Stimulated activated CD4-positive, alpha-beta T cell treated with anti-CD3 and anti-CD28 coated beads, Interleukin-2, amount 100 ng/mL, for 48 hours (primary cell): ENCODE results near the gene RIMKLB.
"Not testable (repeated sequence)": the region's sequence is repeated elsewhere in the genome, so short reads cannot be mapped to it uniquely, and the experiment has no call there.

Experiments
- DNase-seq, 2 donors: peaks; one replicate each; pipeline ENCODE4 v3.0.0-alpha.2; 2020

Gene RIMKLB

GRCh38 chr12:8695116-8695515 lies 2.7 kb upstream of the RIMKLB start:
- no peak for DNase-seq

DNA sequence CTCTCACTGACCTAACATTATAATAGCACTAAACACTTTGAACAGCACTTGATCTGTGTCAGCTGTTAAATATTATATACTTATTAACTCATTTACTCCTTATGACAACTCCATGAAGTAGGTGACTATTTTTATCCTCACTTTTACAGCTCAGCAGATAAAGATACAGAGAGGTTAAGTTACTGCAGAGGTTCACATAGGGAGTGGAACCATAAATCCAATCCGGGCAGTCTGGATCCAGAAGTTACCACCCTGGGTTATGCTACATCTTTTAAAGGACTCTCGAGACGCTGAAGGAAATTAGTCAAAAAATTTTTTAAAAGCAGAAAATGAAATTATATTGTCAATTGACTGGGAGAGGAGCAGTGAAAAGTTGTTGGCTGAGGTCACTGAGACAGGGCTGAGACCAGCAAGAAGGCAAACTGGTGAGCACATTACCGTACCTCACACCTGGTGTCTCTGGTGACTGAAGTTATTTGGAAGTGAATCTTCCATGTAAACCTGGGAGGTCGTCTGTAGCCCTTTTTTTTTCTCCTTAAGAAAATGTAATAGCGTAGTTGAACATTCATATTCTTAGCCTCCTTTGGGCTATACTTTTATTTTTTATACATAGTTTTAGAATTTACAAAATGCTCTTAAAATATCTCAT lies 1.2 kb upstream of the RIMKLB start:
- no peak for DNase-seq

DNA sequence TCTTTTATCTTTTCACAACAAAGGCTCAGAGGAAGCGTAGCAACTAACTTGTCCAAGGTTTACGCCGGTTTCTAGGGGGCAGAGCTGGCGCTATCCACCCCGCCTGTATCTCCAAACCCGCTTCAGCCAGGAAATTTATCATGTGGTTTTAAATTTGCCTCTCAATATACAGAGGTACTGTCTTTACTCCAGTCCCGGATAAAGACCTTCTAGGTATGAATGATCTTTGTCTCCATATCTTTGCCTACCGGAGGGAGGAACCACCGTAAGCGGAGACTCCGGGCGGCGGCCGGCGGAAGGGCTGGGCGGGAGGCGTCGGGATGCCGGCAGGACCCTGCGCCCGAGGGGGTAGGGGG lies 693 bp upstream of the RIMKLB start:
- no peak for DNase-seq

DNA sequence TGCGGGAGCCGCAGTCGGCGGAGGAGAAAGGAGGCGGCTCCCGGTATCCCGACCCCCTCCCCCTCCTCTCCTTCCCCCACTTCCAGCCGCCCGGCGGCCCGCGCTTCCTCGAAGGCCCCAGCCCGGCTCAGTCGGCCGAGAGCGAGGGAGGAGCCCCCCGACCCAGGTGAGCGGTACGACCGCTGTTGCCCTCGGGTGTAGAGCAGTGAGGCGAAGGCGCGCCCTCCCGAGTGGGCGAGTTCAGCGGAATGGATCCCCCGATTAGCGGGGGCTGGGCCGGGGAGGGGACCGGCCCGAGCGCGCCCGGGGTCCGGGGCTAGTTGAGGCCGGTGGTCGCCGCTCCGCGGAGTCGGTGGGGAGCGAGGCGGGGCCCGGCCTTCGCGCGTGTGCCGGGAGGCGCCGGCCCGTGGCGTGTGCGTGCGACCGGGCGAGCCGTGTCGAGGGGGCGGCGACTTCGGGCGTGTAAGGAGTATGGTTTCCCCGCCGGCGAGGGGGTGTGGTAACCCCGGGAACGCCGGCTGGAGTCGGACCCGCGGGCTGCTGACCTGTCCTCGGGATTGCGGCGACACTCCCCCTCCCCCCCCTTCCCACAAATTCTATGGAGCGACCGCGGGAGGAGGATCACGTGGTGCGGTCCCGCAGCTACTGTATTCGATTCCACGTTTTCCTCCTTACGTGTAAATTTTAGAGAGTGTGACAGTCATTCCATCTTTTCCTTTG lies 501 bp downstream of the RIMKLB start:
- DNase-seq: peak; percentile 16 to 23

- DNase-seq: no peak
Measured at GRCh38 chr12:8698879-8699278, 1.1 kb downstream of the RIMKLB start.

DNA sequence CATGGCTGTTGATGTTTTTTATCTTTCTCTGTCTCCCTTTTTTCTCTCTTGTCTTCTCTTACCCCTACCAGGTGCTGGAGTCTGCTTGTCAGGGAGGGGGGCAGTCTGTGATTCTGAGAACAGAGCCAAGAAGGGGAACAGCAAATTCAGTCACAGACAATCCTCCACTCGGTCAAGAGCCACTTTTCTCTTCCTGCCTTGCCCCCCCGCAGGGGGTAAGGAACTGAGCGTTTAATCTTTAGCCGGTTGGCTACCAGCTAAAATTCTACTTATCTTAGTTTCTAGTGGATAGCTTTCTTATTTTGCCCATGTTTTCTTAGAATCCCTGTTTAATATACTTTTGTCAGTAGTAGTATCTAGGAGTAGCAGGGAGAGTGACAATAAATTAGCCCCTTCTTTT lies 1.9 kb downstream of the RIMKLB start:
- no peak for DNase-seq

- DNase-seq: no peak
Measured at GRCh38 chr12:8701046-8701660, 3.4 kb downstream of the RIMKLB start.

- DNase-seq: no peak
Measured at GRCh38 chr12:8702159-8702558, 4.4 kb downstream of the RIMKLB start.

DNA sequence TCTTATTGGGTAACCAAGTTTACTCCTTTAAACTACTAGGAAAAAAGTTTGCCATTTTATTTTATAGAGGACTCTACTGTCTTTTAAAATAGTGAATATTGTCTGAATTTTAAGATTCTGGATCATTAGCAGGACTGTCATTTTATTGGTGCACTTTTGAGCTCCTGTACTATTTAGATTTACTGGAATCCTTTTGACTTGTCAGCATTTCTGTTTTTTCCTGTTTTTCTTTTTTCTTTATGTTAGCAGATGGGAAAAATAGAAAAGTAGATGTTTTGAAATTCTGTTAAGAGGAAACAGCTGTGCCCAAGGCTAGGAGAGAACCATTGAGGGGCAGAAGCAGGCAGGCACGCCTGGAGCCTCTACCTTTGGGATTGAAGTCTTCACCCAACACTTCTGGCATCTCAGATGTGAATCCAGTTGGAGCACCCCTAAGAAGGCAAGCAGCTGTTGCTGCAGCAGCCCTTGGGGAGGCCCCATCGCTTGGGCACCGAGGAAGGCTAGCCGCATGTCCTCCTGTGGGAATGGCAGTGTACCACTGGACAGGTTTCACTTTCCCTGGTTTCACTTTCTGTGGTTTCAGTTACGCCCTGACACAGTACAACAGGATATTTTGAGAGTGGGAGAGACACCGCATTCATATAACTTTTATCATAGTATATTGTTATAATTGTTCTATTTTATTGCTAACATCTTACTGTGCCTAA lies 11.5 kb downstream of the RIMKLB start:
- no peak for DNase-seq

DNA sequence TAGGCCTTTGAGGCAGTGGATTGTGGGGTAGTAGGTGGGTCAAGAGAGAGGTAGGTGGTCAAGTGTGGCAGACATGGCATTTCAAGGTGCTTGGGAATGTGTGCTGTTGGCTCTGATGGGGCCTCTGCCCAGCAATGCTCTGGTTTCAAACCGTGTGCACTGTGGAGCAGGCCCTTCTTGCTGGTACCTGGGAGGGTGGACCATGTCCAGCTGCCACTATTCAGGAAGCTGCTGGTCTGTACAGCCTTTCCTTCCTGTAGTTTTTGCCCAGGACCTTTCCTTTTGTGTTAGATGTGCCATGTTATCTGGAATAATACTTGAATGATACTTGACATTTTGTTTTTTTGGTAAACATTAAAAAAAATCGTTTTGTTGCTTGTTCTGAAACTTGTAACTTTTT lies 14.8 kb downstream of the RIMKLB start:
- DNase-seq: no peak

DNA sequence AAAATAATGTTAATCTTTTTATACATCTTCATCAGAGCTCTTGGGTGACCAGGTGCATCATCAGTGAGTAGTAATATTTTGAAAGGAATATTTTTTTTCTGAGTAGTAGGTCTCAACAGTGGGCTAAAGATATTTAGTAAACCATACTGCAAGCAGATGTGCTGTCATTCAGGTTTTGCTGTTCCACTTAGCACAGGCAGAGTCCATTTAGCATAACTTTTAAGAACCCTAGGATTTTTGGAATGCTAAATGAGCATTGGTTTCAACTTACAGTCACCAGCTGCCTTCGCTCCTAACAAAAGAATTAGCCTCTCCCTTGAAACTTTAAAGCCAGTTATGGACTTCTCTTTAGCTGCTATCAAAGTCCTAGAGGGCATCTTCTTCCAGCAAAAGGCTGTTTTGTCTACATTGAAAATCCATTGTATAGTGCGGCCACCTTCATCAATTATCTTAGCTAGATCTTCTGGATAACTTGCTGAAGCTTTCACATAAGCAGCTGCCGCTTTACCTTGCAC lies 24.6 kb downstream of the RIMKLB start:
- DNase-seq: no peak

DNA sequence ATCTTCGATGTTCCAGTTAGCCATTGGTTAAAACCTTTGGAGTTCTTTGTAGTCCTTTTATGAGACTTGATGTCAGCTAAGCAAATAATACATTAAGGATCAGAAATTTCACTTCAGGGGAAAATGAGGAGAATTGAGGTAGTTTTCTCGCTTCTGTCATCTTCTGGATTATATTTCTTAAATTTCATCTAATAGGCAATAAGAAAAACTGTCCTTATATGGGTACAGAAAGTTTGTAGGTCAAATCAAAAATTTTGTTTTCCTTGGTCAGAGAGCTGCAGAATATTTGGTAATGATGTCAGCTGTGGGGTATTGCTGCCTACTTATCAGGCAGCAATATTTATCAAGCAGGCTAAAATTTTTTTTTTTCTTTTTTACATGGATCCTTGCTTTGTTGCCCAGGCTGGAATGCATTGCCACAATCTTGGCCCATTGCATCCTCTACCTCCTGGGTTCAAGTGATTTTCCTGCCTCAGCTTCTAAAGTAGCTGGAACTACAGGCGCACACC lies 37.1 kb downstream of the RIMKLB start:
- DNase-seq: no peak

- no peak for DNase-seq
Measured at GRCh38 chr12:8742501-8742900, 44.7 kb downstream of the RIMKLB start.

- DNase-seq: not testable (repeated sequence)
Measured at GRCh38 chr12:8743121-8743520, 45.3 kb downstream of the RIMKLB start.

GRCh38 chr12:8745631-8746030 lies 47.8 kb downstream of the RIMKLB start:
- not testable (repeated sequence) for DNase-seq

GRCh38 chr12:8746046-8746445 lies 48.3 kb downstream of the RIMKLB start:
- DNase-seq: no peak

GRCh38 chr12:8760076-8760475 lies 62.3 kb downstream of the RIMKLB start:
- not testable (repeated sequence) for DNase-seq

DNA sequence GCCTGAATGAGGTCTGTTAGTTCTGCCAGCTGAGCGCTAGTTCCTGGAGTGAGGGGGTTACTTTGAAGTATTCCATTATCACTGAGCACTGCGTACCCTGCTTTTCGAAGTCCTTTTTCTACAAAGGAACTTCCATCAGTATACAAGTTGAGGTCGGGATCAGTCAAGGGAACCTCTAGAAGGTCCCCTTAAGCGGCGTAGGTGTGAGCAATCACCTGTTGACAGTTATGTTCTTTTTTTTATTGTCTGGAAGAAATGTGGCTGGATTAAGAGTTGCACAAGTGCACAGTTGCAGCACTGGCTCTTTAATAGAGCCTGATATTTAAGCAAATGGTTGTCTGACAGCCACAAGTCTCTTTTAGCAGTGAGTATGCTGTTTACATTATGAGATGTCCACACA lies 64.9 kb downstream of the RIMKLB start:
- not testable (repeated sequence) for DNase-seq

GRCh38 chr12:8766121-8766520 lies 68.3 kb downstream of the RIMKLB start:
- DNase-seq: not testable (repeated sequence)

DNA sequence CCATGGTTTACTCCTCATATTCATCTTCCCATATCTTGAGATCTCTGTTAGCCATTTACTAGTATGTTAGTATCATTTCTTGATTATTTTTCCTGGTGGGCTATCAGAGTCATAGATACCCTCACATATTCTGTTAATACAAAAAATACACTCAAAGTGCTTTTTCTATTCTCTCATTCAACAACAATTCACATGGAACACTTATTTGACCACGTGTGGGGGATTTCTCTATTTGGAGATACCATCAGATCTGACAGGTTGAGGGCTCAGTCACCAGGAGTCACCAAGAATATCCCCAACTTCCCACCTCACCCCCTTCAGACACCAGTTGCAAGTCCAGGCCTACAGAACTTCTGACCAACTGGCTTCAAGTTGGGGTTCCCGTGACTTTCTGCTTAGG lies 72.7 kb downstream of the RIMKLB start:
- no peak for DNase-seq

DNA sequence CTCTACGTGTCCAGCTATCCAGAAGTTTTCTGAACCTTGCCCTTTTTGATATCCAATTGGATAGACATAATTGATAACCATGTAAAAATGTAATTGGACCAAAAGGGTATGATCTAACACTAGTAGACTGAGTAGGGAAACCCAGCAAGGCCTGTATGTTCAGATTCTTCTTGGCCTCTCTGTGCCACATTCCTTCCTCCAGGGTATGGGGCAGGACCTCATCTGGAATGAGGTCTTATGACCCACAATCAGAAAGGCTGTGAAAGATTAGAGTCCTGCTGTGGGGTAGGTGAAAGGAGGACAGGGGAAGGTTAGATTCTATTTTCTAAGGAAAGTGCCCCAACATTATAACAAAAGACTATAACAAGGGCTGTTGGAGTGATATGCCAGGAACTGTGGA lies 73.3 kb downstream of the RIMKLB start:
- no peak for DNase-seq

DNA sequence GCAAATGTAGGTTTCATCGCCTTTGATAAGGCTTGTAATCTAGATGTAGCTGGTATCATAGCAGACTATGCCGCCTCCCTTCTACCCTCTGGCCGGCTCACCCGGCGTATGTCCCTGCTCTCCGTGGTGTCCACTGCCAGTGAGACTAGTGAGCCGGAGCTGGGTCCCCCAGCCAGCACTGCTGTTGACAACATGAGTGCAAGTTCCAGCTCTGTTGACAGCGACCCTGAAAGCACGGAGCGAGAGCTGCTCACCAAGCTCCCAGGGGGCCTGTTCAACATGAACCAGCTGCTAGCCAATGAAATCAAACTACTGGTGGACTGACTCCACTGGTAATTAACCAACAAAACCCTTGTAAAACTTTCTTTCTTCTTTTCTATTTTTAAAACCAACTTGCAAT lies 75.7 kb downstream of the RIMKLB start:
- DNase-seq: no peak

GRCh38 chr12:8779281-8779680 lies 81.5 kb downstream of the RIMKLB start:
- no peak for DNase-seq
